A549 treated with AZD9567 at 1 μM for 4 hours (cell line): ENCODE data around the gene AKAP5. TPM values are rescaled to one million over a fixed set of nuclear protein-coding genes. Genes with fewer than 3 reads are reported as not detected.

ENCODE experiments used
- total RNA-seq: library from RNA; stranded (reverse); fragments of 200-300 nt; extraction: Qiagen RNA extraction; gene quantifications from 5 replicates; pipeline ENCODE4 v1.2.3, GENCODE V29; 2022; ENCODE audit not compliant: insufficient read depth

AKAP5 gene, protein sequence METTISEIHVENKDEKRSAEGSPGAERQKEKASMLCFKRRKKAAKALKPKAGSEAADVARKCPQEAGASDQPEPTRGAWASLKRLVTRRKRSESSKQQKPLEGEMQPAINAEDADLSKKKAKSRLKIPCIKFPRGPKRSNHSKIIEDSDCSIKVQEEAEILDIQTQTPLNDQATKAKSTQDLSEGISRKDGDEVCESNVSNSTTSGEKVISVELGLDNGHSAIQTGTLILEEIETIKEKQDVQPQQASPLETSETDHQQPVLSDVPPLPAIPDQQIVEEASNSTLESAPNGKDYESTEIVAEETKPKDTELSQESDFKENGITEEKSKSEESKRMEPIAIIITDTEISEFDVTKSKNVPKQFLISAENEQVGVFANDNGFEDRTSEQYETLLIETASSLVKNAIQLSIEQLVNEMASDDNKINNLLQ
- total RNA-seq: 0.26 to 0.42 TPM (median 0.39 TPM) in 5 replicates

DNA sequence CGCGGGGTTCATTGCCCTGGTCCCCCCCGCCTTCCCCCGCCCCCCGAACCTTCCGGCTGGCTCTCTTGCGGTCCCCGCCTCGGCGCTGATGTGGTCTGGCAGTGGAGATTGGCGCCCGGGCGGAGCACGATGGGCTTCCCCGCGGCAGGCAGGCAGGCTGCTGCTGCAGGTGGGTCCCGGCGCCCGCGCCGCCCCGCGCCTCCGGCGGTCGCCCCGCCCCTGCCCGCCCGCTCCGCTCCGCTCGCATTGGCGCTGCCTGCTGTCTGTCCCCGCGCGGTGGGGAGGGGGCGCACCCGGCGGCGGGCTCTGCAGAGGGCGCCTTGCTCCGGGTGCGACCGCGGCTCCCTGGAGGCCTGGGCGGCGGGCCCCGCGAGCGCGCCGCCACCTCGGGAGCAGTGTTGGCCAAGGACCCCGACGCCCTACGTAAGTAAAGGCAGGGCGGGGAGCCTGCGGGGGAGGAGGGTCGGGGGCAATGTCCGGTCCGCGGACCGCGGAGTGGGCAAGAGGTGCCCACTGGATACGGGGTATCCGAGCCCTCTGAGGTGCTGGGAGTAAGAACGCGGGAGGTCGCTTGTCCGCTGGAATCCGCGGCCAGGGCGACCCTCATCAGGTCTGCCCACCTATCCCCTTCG, at the start of gene AKAP5:
Gene AKAP5, plus strand, starts transcription at position 309 of the 632 bp plus-strand sequence. CDS start 2,896 bp downstream, outside the sequence.

DNA sequence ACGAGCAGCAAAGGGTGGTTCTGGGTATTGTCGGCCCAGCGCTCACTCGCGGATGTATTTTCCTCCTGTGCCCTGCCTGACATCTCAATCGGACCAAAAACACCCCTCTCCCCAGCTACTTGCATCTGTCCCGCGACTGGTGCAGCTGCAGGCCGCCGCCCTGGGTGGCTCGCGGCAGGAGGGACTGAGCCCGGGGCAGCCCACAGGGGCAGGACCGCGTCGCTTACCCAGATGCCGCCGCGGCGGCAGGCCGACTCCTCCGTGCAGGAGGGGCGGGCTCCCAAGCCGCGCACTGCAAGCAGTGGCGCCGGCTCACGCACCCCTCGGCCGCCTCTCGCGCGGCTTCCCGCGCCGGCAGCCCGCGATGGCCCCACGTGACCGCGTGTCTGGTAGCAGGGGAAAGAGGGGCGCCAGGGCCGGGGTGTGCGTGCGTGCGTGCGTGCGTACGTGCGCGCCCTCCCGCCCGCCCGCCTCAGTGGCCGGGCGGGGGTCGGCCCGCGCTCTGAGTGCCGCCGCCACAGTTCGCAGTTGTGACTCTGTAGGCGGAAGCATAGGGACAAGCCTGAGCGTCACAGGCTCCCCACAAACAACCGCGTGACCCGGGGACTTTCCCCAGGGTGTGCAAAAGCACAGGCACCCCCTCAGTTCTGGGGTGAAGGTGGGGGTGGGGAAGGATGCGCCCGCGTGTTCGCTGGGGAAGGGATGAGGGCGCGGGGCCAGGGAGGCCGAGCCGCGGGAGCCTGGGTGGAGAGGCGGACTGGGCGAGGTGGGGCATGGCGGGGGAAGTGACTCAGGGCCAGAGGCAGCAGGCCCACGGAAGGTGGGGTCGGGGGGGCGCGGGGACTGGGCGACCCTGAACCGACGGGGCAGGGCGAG, 38.4 kb downstream of the AKAP5 start, which contains the start of gene ZBTB25:
Gene ZBTB25, minus strand, starts transcription at position 405 of the 876 bp plus-strand sequence. CDS start 13,305 bp downstream, outside the sequence.

DNA sequence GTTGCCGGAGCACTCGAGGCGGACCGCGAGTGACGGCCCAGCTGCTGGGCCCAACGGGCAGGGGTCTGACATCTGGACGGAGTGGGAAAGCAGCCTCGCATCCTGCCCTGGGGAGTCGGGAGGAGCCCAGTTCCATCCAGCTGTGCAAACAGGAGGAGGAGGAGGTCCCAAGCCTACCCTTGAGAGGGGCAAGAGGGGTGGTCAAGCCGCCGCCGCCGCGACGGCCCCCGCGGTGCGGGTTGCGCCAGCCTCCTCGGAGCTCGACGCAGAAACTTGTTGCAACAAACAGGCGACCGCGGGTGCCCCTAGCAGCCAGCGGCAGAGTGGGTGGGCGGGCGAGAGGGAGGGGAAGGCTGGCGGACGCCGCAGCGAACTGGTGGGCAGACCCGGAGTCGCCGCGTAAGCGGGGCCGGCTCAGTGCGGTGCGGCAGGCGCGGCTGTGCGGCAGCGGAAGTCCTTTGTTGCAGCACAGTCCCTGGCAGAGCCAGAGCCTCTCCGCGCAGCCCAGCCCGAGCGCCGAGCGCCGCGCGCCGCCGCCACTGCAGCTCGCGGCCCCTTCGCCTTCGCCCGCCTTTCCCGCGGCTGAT, 39.1 kb downstream of the AKAP5 start, which contains the start of gene ZBTB1:
Gene ZBTB1, plus strand, starts transcription at position 461 of the 587 bp plus-strand sequence. CDS start 16,735 bp downstream, outside the sequence.

Other genes with a start within 250 kb of the AKAP5 start
- gene ESR2, start 171.1 kb upstream of the AKAP5 start, total RNA-seq: 0.01 to 0.06 TPM in 2 of 5 replicates, not detected in the others
- gene MTHFD1, start 77.1 kb upstream of the AKAP5 start, total RNA-seq: 103 to 130 TPM (median 111 TPM) in 5 replicates
- gene ZBTB25, start 38.3 kb downstream of the AKAP5 start, total RNA-seq: 5.0 to 8.2 TPM (median 5.6 TPM) in 5 replicates
- 19.4 to 28.1 TPM (median 21.3 TPM) in 5 replicates for gene ZBTB1, start 39.3 kb downstream of the AKAP5 start, total RNA-seq
- 28.4 to 47.2 TPM (median 36.0 TPM) in 5 replicates for gene HSPA2, start 75.2 kb downstream of the AKAP5 start, total RNA-seq
- gene PPP1R36, start 84.5 kb downstream of the AKAP5 start, total RNA-seq: 0.17 to 0.37 TPM (median 0.34 TPM) in 4 of 5 replicates, not detected in the other
- gene PLEKHG3, start 238.9 kb downstream of the AKAP5 start, total RNA-seq: 19.5 to 28.7 TPM (median 27.1 TPM) in 5 replicates